HFFc6 (cell line): ENCODE data around the gene SPATS1. TPM values are rescaled to one million over a fixed set of nuclear protein-coding genes. Genes with fewer than 3 reads are reported as not detected.

Source experiments
- DNase-seq: peaks from one replicate; pipeline ENCODE4 v3.0.0-alpha.2; 2018
- H3K27ac Mint-ChIP-seq: 2 replicates; pipeline ENCODE4 v1.8.0; 2020; ENCODE audit warnings: mild to moderate bottlenecking, mixed read lengths
- H3K27me3 Mint-ChIP-seq: 2 replicates; pipeline ENCODE4 v1.8.0; 2021; ENCODE audit warnings: mild to moderate bottlenecking, moderate library complexity, mixed read lengths; ENCODE audit not compliant: insufficient read depth
- H3K36me3 Mint-ChIP-seq: 2 replicates; pipeline ENCODE4 v1.8.0; 2021; ENCODE audit warnings: low read depth, mixed read lengths
- H3K4me1 Mint-ChIP-seq: 2 replicates; pipeline ENCODE4 v1.8.0; 2020; ENCODE audit warnings: low read depth, mixed read lengths
- H3K4me3 Mint-ChIP-seq: 2 replicates; pipeline ENCODE4 v1.8.0; 2020; ENCODE audit warnings: mild to moderate bottlenecking, moderate library complexity, mixed read lengths
- H3K9me3 Mint-ChIP-seq: 2 replicates; pipeline ENCODE4 v1.8.0; 2020; ENCODE audit warnings: mild to moderate bottlenecking, mixed read lengths
- CTCF ChIP-seq: fragments of 200-600 bp; sonication (generic); IDR thresholded peaks from 2 replicates; pipeline ENCODE4 v1.5.0; 2021; ENCODE audit warnings: antibody characterized with exemption, mild to moderate bottlenecking
- total RNA-seq, 6 experiments: library from RNA; stranded (reverse); fragmentation: NEBNext Ultra II Directional; extraction: Animal tissue kit (Norgen Biotek cat#: 25700); gene quantifications; 2 replicates in 1 of 6; 3 replicates in 5 of 6; pipeline ENCODE4 v1.2.3, GENCODE V29; 2021

Gene SPATS1
- total RNA-seq, 6 experiments from 2014 or later: not detected

GRCh38 chr6:44387346-44388134, 45.1 kb downstream of the SPATS1 start, which contains the start of gene CDC5L:
TSS of gene CDC5L (plus strand) at chr6:44387706. CDS start at chr6:44387824, 118 bp downstream.
- no peaks in the 10 kb centered on the region for H3K9me3 Mint-ChIP-seq
- TF ChIP-seq CTCF: no peak
- peaks cover 22% of the 10 kb centered on the region; the same call in 1 of the 2 replicates for H3K36me3 Mint-ChIP-seq
- peak within 1 kb of the TSS; percentile 94 for H3K4me3 Mint-ChIP-seq
- H3K27me3 Mint-ChIP-seq: peaks cover 2% of the 10 kb centered on the region
- H3K4me1 Mint-ChIP-seq: peaks cover 35% of the 10 kb centered on the region
- peak; percentile 99 for DNase-seq
- H3K27ac Mint-ChIP-seq: peak within 1 kb of the TSS; percentile 94

GRCh38 chr6:44388135-44388487, 45.7 kb downstream of the SPATS1 start:
- Mint-ChIP-seq H3K36me3 (peaks cover 22% of the 10 kb centered on the region; the same call in 1 of the 2 replicates), H3K4me1 (peaks cover 35% of the 10 kb centered on the region), H3K9me3 (no peaks in the 10 kb centered on the region), H3K4me3 (peak overlapping the region; percentile 94), H3K27me3 (peaks cover 2% of the 10 kb centered on the region), H3K27ac (peak overlapping the region; percentile 94)
- no peak for TF ChIP-seq CTCF
- no peak for DNase-seq

- Mint-ChIP-seq H3K27ac (peak overlapping the region; percentile 94; the same call in 1 of the 2 replicates), H3K27me3 (peaks cover under 1% of the 10 kb centered on the region), H3K4me1 (peaks cover 35% of the 10 kb centered on the region), H3K9me3 (no peaks in the 10 kb centered on the region), H3K4me3 (peak overlapping the region; percentile 94), H3K36me3 (peaks cover 22% of the 10 kb centered on the region; the same call in 1 of the 2 replicates)
- no peak for TF ChIP-seq CTCF
- no peak for DNase-seq
These were observed 46.4 kb downstream of the SPATS1 start for GRCh38 chr6:44388887-44389286.

GRCh38 chr6:44390158-44390683, 47.8 kb downstream of the SPATS1 start:
- no peak for DNase-seq
- Mint-ChIP-seq H3K4me3 (no peak overlapping the region), H3K9me3 (no peaks in the 10 kb centered on the region), H3K27me3 (no peaks in the 10 kb centered on the region; the same call in none of the 2 replicates), H3K36me3 (peaks cover 28% of the 10 kb centered on the region), H3K4me1 (peaks cover 35% of the 10 kb centered on the region), H3K27ac (no peak overlapping the region; the same call in 1 of the 2 replicates)
- TF ChIP-seq CTCF: no peak

Other genes starting within 250 kb of the SPATS1 start
- gene MRPL14, start 215.2 kb upstream of the SPATS1 start, total RNA-seq: 10 to 100 TPM; 50.9 to 64.2 (median 56.0) TPM
- 10 to 100 TPM; 38.3 to 55.1 (median 44.7) TPM for gene TMEM63B, start 215.1 kb upstream of the SPATS1 start, total RNA-seq
- gene CAPN11, start 183.8 kb upstream of the SPATS1 start, total RNA-seq: not detected
- not detected for gene MYMX, start 125.7 kb upstream of the SPATS1 start, total RNA-seq
- 10 to 100 TPM; 14.9 to 29.9 (median 26.8) TPM for gene SLC29A1, start 119.1 kb upstream of the SPATS1 start, total RNA-seq
- gene HSP90AB1, start 95.5 kb upstream of the SPATS1 start, total RNA-seq: 1,000 to 10,000 TPM in 1 of 6 experiments, 100 to 1,000 TPM in 5; 847 to 1,026 (median 920) TPM
- gene SLC35B2, start 85.1 kb upstream of the SPATS1 start, total RNA-seq: 100 to 1,000 TPM; 108 to 132 (median 120) TPM
- 1 to 10 TPM; 4.2 to 6.7 (median 5.8) TPM for gene NFKBIE, start 77.1 kb upstream of the SPATS1 start, total RNA-seq
- not detected for gene TMEM151B, start 72.2 kb upstream of the SPATS1 start, total RNA-seq
- gene AARS2, start 29.3 kb upstream of the SPATS1 start, total RNA-seq: 10 to 100 TPM in 5 of 6 experiments, 1 to 10 TPM in 1; 8.8 to 11.5 (median 10.7) TPM
- gene CDC5L, start 45.1 kb downstream of the SPATS1 start, total RNA-seq: 10 to 100 TPM; 17.9 to 23.5 (median 21.6) TPM